Natural killer cell (primary cell): ENCODE results near the gene ACTR5. TPM values are rescaled to one million over a fixed set of nuclear protein-coding genes. Genes with fewer than 3 reads are reported as not detected.
A peak's percentile ranks its signal among the peaks of the same experiment; 100 is the strongest.

Experiments used
- ATAC-seq, 3 donors: fragments of 150-1000 bp in 2 of 3; fragments of 200-7000 bp in 1 of 3; cut with Tn5 transposase; 1 replicate in 1 of 3; 2 replicates in 2 of 3; pipeline ENCODE4 v1.10.0; 2021; ENCODE audit warnings: mild to moderate bottlenecking in 2 of 3, moderate library complexity in 2 of 3
- DNase-seq, 2 donors: peaks; one replicate each; pipeline versions ENCODE4 v3.0.0 to v3.0.0-alpha.2; 2013 to 2021; ENCODE audit warnings: mixed read lengths in 1 of 2
- H3K27ac ChIP-seq: one replicate; pipeline ENCODE4 v1.5.1; 2013; ENCODE audit warnings: mild to moderate bottlenecking, low read length
- H3K27me3 ChIP-seq: one replicate; pipeline ENCODE4 v1.6.1; 2013; ENCODE audit warnings: low read length; ENCODE audit not compliant: control insufficient read depth, insufficient read depth
- H3K36me3 ChIP-seq: one replicate; pipeline ENCODE4 v1.6.1; 2013; ENCODE audit warnings: low read length; ENCODE audit not compliant: control insufficient read depth, insufficient read depth
- H3K4me1 ChIP-seq: one replicate; pipeline ENCODE4 v1.6.1; 2013; ENCODE audit warnings: low read length; ENCODE audit not compliant: control insufficient read depth, insufficient read depth
- H3K4me3 ChIP-seq: one replicate; pipeline ENCODE4 v1.5.1; 2013; ENCODE audit warnings: low read length
- H3K9me3 ChIP-seq: one replicate; pipeline ENCODE4 v1.6.1; 2013; ENCODE audit warnings: low read length; ENCODE audit not compliant: control insufficient read depth, insufficient read depth
- H3K27ac Mint-ChIP-seq, 2 donors: one replicate each; pipeline ENCODE4 v1.8.0; 2022; ENCODE audit warnings: mild to moderate bottlenecking in 2 of 2, mixed read lengths in 2 of 2, moderate library complexity in 1 of 2
- H3K27me3 Mint-ChIP-seq, 2 donors: one replicate each; pipeline ENCODE4 v1.8.0; 2022; ENCODE audit warnings: low read depth in 2 of 2, mixed read lengths in 2 of 2
- H3K36me3 Mint-ChIP-seq: one replicate; pipeline ENCODE4 v1.8.0; 2022; ENCODE audit warnings: mixed read lengths
- H3K4me1 Mint-ChIP-seq, 2 donors: one replicate each; pipeline ENCODE4 v1.8.0; 2022; ENCODE audit warnings: mixed read lengths in 2 of 2
- H3K4me3 Mint-ChIP-seq: one replicate; pipeline ENCODE4 v1.8.0; 2022; ENCODE audit warnings: mild to moderate bottlenecking, moderate library complexity, mixed read lengths
- H3K9me3 Mint-ChIP-seq, 2 donors: one replicate each; pipeline ENCODE4 v1.8.0; 2022; ENCODE audit warnings: mixed read lengths in 2 of 2
- CTCF ChIP-seq: fragments of 200-600 bp; IDR thresholded peaks from one replicate; pipeline ENCODE4 v1.8.0; 2022; ENCODE audit warnings: antibody characterized with exemption
- WGBS: methylation state at CpG from one replicate; pipeline ENCODE4 v1.1.7; 2013; ENCODE audit warnings: missing lambda C conversion rate; ENCODE audit not compliant: insufficient coverage; 5-methylcytosine and 5-hydroxymethylcytosine counted together
- intact Hi-C: fragments of 100-400 bp; cut with micrococcal nuclease; formaldehyde crosslinking; loops from one replicate; pipeline ENCODE4 v1.14.2; 2022
- total RNA-seq, 4 donors: library from RNA; stranded (reverse); fragments of 120-200 nt in 1 of 4; gene quantifications; one replicate each; pipeline versions ENCODE4 v1.2.3 to v1.2.4, GENCODE V29; 2013 to 2022

ACTR5 gene
- total RNA-seq, 3 donors from 2014 or later (not counting 1 experiment from before 2014, with no cell fraction given), result 14.4 to 17.7 (median 17.6) TPM

- H3K27ac ChIP-seq, result no peak overlapping the region
- intact Hi-C loops, result loop anchor here (2.0 to 5.0 kb wide), 2 partner anchors 16 to 62 kb away; no protein-coding TSS in a partner anchor
- peaks cover 63% of the 10 kb centered on the region for H3K4me1 ChIP-seq
- ATAC-seq (no peak), DNase-seq (peak in 1 of 2 donors; percentile 45)
- Mint-ChIP-seq H3K4me3 (peak overlapping the region; percentile 67), H3K36me3 (peaks cover 6% of the 10 kb centered on the region), H3K9me3 (no peaks in the 10 kb centered on the region), H3K27me3 (peaks cover 84 to 88% of the 10 kb centered on the region in 2 donors), H3K4me1 (peaks cover 50 to 54% of the 10 kb centered on the region in 2 donors), H3K27ac (peak overlapping the region; percentile 36 to 54)
- H3K4me3 ChIP-seq, result no peak overlapping the region
- no peaks in the 10 kb centered on the region for H3K36me3 ChIP-seq
- TF ChIP-seq CTCF, result no peak
- WGBS, result 14% methylated on average over 41 of the region's 41 CpGs
- H3K27me3 ChIP-seq, result peaks cover 85% of the 10 kb centered on the region
- H3K9me3 ChIP-seq, result no peaks in the 10 kb centered on the region
These were observed 17.9 kb upstream of the ACTR5 start for GRCh38 chr20:38730167-38730988.

GRCh38 chr20:38730989-38731737 lies 17.1 kb upstream of the ACTR5 start:
- peak overlapping the region in 1 of 2 donors; percentile 36 for H3K27ac Mint-ChIP-seq
- H3K4me1 ChIP-seq, result peaks cover 55% of the 10 kb centered on the region

GRCh38 chr20:38731738-38732113 lies 16.5 kb upstream of the ACTR5 start:
- ATAC-seq (no peak), DNase-seq (no peak)
- H3K27ac Mint-ChIP-seq, result no peak overlapping the region
- H3K27me3 ChIP-seq, result peaks cover 75% of the 10 kb centered on the region
- WGBS, result 76% methylated on average over 1 of the region's 1 CpG
- H3K27me3 Mint-ChIP-seq, result peaks cover 85 to 88% of the 10 kb centered on the region in 2 donors
- H3K36me3 ChIP-seq, result no peaks in the 10 kb centered on the region
- no peak overlapping the region for H3K27ac ChIP-seq
- peaks cover 6% of the 10 kb centered on the region for H3K36me3 Mint-ChIP-seq
- H3K4me3 ChIP-seq, result no peak overlapping the region
- H3K9me3 Mint-ChIP-seq, result no peaks in the 10 kb centered on the region
- peak overlapping the region; percentile 15 for H3K4me3 Mint-ChIP-seq
- TF ChIP-seq CTCF, result peak; percentile 30
- H3K4me1 ChIP-seq, result peaks cover 49% of the 10 kb centered on the region
- H3K4me1 Mint-ChIP-seq, result peaks cover 41 to 43% of the 10 kb centered on the region in 2 donors
- intact Hi-C loops, result loop anchor here (1.0 to 5.0 kb wide), 3 partner anchors 15 to 85 kb away; no protein-coding TSS in a partner anchor
- no peaks in the 10 kb centered on the region for H3K9me3 ChIP-seq

More at GRCh38 chr20:38730989-38731737, 17.1 kb upstream of the ACTR5 start:
- peaks cover 45 to 47% of the 10 kb centered on the region in 2 donors for H3K4me1 Mint-ChIP-seq
- TF ChIP-seq CTCF, result peak; percentile 99
- DNase-seq (peak; percentile 74 to 88), ATAC-seq (peak; percentile 78 to 83 (median 81))
- 2% methylated on average over 33 of the region's 40 CpGs for WGBS
- peaks cover 85 to 88% of the 10 kb centered on the region in 2 donors for H3K27me3 Mint-ChIP-seq
- Histone ChIP-seq H3K27ac (no peak overlapping the region), H3K36me3 (no peaks in the 10 kb centered on the region), H3K27me3 (peaks cover 81% of the 10 kb centered on the region), H3K9me3 (no peaks in the 10 kb centered on the region), H3K4me3 (peak overlapping the region; percentile 17)
- intact Hi-C loops, result loop anchor here (1.0 to 5.0 kb wide), 3 partner anchors 16 to 85 kb away; no protein-coding TSS in a partner anchor
- H3K9me3 Mint-ChIP-seq, result no peaks in the 10 kb centered on the region
- H3K4me3 Mint-ChIP-seq, result peak overlapping the region; percentile 67
- peaks cover 6% of the 10 kb centered on the region for H3K36me3 Mint-ChIP-seq
